NB4 (cell line): ENCODE results near the gene TNFAIP8L3.

Experiments used
- DNase-seq: peaks from one replicate; pipeline ENCODE4 v3.0.0; 2010; ENCODE audit warnings: low read depth
- H3K4me3 ChIP-seq: one replicate; pipeline ENCODE4 v1.5.1; 2011; ENCODE audit warnings: mild to moderate bottlenecking, low read depth, low read length, moderate library complexity
- CTCF ChIP-seq: IDR thresholded peaks from one replicate; pipeline ENCODE4 v1.5.1; 2012; ENCODE audit warnings: low read depth, low read length
- MAX ChIP-seq: IDR thresholded peaks from 2 replicates; pipeline ENCODE4 v1.6.1; 2011; ENCODE audit warnings: low read depth, low read length
- MYC ChIP-seq: IDR thresholded peaks from 2 replicates; pipeline ENCODE4 v1.6.1; 2011; ENCODE audit warnings: low read depth, low read length
- POLR2A ChIP-seq: IDR thresholded peaks from 2 replicates; pipeline ENCODE4 v1.6.1; 2011; ENCODE audit warnings: mild to moderate bottlenecking; ENCODE audit not compliant: insufficient read length; ENCODE audit errors: extremely low read depth

The TNFAIP8L3 gene

DNA sequence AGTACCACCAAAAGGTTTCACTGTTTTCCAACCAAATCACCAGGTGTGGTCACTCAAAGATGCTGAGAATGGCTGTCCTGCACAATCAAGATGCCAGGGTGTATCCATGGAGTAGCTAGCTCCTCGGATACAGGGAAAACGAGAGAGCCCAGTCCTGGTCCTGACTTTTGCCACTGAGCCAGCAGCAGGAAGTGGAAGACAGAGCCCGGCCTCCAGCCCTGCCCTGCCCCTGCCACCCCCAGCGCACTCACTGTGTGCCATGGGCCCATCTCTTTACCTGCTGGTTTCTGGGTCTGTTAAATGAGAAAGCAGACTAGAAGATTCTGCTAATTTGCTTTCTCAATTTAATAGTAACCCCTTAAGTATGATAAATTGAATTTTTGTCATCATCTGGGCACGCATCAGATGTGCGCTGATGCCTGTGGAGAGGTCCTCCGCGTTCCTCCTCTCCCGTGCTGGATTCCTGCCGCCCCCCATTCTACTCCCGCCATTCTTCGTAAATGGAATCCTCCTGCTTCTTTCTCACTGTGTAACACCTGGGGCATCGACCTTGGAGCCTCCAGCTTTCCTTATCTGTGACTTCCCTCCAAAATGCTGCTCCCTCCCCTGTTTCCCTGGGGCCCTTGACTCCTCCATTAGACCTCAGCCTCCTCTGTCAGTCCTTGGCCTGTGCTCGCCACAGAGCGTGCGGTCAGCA lies 18.0 kb downstream of the TNFAIP8L3 start:
- no peak for TF ChIP-seq MAX
- no peak for TF ChIP-seq MYC
- TF ChIP-seq POLR2A: no peak
- TF ChIP-seq CTCF: no peak
- H3K4me3 ChIP-seq: no peak overlapping the region
- DNase-seq: no peak

DNA sequence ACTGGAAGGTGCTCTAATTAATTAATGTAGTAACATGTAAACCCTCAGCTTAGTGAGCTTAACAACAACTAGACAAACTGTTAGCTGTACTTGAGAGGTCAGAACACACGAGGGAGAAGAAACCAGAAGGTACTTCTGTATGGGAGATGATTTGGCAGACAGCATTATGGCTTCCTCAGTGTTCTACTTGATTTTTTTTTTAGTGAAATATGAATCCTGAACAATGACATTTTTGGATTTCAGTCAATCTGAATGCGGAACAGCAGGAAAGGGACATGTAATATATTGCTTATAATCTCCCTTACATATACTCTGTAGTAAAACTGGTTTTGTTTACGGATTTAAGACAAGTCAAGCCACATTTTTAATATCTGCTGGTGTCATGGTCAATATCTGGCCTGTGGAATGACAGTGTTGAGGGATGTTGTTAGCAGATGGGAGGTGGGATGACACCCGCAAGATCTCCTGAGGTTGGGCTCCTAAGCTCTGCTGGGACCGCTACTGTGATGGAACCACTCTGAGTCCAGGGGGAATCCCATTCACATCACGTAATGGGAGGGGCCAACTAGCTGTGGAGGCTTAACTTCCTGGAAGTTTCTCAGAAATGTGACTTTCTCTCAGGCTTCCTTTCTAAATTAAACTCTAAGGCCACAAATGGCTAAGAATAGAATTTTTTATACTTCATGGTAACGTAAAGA lies 18.7 kb downstream of the TNFAIP8L3 start:
- no peak for DNase-seq
- H3K4me3 ChIP-seq: no peak overlapping the region
- TF ChIP-seq POLR2A: no peak
- TF ChIP-seq MYC: no peak
- no peak for TF ChIP-seq CTCF
- TF ChIP-seq MAX: no peak

GRCh38 chr15:51075364-51075763 lies 19.3 kb downstream of the TNFAIP8L3 start:
- TF ChIP-seq POLR2A: no peak
- DNase-seq: no peak
- H3K4me3 ChIP-seq: no peak overlapping the region

- no peak for DNase-seq
- no peak overlapping the region for H3K4me3 ChIP-seq
- TF ChIP-seq MYC (no peak), MAX (no peak), CTCF (no peak), POLR2A (no peak)
These were observed 19.8 kb downstream of the TNFAIP8L3 start for GRCh38 chr15:51074926-51075325.

- H3K4me3 ChIP-seq: no peak overlapping the region
- DNase-seq: peak; percentile 35
- no peak for TF ChIP-seq MAX
- no peak for TF ChIP-seq MYC
- no peak for TF ChIP-seq POLR2A
- no peak for TF ChIP-seq CTCF
These were observed 23.1 kb downstream of the TNFAIP8L3 start for GRCh38 chr15:51071578-51071977.

- TF ChIP-seq CTCF (no peak), MYC (no peak), MAX (no peak), POLR2A (no peak)
- no peak overlapping the region for H3K4me3 ChIP-seq
- no peak for DNase-seq
These were observed 24.7 kb downstream of the TNFAIP8L3 start for GRCh38 chr15:51069983-51070382.
